ENCODE measurements around the gene HSD17B7.

HSD17B7 gene

DNA sequence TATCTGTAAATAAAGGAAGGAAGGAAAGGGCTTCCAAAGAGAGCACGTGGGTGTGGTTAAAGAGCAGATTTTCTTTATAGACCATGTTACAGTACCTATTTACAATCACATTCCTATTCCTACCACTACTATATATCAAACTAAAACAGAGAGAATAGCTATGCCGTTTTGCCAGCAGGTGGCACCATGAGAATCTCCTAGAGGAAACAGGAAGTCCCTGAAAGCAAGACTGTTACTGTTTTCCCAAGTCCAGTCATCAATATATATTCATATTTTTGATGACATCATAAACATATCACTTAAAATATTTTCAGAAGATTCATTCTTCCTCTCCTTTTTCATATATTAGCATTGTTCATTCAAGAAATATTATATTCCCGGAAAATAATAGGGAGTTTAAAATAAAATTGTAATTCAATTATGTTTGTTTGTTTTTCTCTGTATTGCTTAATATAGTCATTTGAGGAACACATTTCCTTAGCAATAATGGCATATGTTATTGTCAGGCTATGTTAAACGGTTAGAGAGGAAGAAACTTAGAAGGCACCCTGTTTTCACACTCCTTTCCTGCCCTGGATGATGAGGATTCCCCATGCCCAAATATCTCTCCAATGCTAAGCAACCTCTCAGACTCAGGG is 63.9 kb downstream of the HSD17B7 start:
- TF ChIP-seq, protein P1, sequence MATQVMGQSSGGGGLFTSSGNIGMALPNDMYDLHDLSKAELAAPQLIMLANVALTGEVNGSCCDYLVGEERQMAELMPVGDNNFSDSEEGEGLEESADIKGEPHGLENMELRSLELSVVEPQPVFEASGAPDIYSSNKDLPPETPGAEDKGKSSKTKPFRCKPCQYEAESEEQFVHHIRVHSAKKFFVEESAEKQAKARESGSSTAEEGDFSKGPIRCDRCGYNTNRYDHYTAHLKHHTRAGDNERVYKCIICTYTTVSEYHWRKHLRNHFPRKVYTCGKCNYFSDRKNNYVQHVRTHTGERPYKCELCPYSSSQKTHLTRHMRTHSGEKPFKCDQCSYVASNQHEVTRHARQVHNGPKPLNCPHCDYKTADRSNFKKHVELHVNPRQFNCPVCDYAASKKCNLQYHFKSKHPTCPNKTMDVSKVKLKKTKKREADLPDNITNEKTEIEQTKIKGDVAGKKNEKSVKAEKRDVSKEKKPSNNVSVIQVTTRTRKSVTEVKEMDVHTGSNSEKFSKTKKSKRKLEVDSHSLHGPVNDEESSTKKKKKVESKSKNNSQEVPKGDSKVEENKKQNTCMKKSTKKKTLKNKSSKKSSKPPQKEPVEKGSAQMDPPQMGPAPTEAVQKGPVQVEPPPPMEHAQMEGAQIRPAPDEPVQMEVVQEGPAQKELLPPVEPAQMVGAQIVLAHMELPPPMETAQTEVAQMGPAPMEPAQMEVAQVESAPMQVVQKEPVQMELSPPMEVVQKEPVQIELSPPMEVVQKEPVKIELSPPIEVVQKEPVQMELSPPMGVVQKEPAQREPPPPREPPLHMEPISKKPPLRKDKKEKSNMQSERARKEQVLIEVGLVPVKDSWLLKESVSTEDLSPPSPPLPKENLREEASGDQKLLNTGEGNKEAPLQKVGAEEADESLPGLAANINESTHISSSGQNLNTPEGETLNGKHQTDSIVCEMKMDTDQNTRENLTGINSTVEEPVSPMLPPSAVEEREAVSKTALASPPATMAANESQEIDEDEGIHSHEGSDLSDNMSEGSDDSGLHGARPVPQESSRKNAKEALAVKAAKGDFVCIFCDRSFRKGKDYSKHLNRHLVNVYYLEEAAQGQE (IDR thresholded peaks at IDR 0.05; ENCODE audit: low read depth): no peak
- TF ChIP-seq RAD21 (IDR thresholded peaks at IDR 0.05; ENCODE audit: low read depth) (peak; percentile 77), FOXM1 (IDR thresholded peaks at IDR 0.05; ENCODE audit: borderline replicate concordance, low read depth) (no peak)

DNA sequence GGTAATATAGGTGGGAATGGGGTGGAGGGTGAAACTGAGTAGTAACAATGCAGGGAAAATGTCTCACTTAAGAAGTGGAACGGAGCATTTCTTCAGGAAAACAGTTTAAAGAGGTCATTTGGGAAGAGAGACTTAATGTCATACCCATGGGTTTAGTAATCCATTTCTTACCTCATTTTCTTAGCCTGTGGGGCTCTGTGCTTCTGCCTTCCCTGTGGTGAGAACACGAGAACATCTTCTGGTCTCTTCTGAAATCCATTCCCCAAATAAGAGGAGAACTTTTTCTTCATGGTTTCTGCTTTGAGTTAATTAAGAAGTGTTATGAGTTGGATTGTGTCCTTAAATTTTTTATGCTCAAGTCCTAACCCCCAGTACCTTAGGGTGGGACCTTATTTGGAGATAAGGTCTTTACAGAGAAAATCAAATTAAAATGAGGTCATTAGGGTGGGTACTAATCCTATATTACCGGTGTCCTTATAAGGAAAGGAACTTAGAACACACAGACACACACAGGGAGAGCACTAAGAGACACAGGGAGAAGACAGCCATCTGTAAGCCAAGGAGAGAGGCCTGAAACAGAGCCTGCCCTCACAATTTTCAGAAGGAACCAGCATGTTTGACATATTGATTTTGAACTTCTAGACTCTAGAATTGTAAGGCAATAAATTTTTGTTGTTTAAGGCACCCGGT is 65.1 kb downstream of the HSD17B7 start:
- TF ChIP-seq ZBTB7A (IDR thresholded peaks at IDR 0.05; ENCODE audit: low read depth): no peak
- TF ChIP-seq, protein P1 (IDR thresholded peaks at IDR 0.05; ENCODE audit: low read depth): no peak
- TF ChIP-seq, protein P2, sequence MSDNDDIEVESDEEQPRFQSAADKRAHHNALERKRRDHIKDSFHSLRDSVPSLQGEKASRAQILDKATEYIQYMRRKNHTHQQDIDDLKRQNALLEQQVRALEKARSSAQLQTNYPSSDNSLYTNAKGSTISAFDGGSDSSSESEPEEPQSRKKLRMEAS (IDR thresholded peaks at IDR 0.05): no peak
- no peak for TF ChIP-seq CREB1 (IDR thresholded peaks at IDR 0.05; ENCODE audit: low read depth)
- TF ChIP-seq TCF12 (IDR thresholded peaks at IDR 0.05; ENCODE audit: low read depth): no peak
- TF ChIP-seq TEAD4 (IDR thresholded peaks at IDR 0.05): no peak
- TF ChIP-seq YY1 (IDR thresholded peaks at IDR 0.05; ENCODE audit: low read depth): no peak
- no peak for TF ChIP-seq RAD21 (IDR thresholded peaks at IDR 0.05; ENCODE audit: low read depth)
- TF ChIP-seq EP300 (IDR thresholded peaks at IDR 0.05; ENCODE audit: borderline replicate concordance): no peak
- no peak for TF ChIP-seq CEBPB (IDR thresholded peaks at IDR 0.05)
- TF ChIP-seq, protein P3, sequence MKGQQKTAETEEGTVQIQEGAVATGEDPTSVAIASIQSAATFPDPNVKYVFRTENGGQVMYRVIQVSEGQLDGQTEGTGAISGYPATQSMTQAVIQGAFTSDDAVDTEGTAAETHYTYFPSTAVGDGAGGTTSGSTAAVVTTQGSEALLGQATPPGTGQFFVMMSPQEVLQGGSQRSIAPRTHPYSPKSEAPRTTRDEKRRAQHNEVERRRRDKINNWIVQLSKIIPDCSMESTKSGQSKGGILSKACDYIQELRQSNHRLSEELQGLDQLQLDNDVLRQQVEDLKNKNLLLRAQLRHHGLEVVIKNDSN (IDR thresholded peaks at IDR 0.05): no peak
- TF ChIP-seq NFIC (IDR thresholded peaks at IDR 0.05): no peak
- no peak for TF ChIP-seq TAF1 (IDR thresholded peaks at IDR 0.05; ENCODE audit: low read depth)

DNA sequence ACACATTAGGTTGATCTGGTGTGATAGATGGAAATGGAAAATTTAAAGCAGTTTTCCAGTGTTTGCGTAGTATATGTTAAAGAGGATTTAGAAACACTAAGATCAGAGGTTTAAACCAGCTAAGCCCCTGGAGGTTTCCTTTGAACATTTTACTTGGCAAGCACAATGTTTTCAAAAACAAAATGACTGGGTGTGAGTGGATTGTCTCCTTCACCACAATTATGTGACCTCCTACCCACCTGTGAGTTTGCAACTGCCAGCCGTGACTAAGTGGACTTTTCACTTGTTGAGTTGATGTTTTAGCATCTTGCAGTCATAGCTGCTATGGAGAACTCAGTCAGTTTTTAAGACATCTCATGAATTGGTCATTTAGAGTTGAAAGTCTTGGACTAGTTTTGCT is 65.8 kb downstream of the HSD17B7 start:
- TF ChIP-seq FOXM1 (IDR thresholded peaks at IDR 0.05; ENCODE audit: borderline replicate concordance, low read depth) (no peak), NFIC (IDR thresholded peaks at IDR 0.05) (peak; percentile 29; the same call in 1 of the 2 replicates), CEBPB (IDR thresholded peaks at IDR 0.05) (no peak), CREB1 (IDR thresholded peaks at IDR 0.05; ENCODE audit: low read depth) (no peak), TEAD4 (IDR thresholded peaks at IDR 0.05) (no peak), TAF1 (IDR thresholded peaks at IDR 0.05; ENCODE audit: low read depth) (no peak)
- TF ChIP-seq, protein P2 (IDR thresholded peaks at IDR 0.05): no peak

DNA sequence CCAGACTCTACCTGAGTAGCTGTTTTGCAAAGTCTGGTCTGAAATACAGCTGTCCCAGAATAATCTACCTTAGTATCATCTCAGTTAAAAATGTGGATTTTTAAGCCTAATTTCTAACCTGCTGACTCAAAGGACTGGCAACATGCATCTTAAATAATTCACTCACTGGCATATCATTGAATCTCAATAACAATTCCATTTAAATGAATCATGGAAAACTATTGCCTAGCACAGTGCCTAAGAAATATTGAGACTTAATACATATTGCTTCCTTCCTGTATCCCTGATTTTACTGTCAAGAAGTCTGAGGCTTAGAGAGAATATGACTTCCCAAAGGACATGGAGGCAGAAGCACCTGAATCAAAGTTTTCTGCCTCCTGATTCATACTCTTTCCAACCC is 67.3 kb downstream of the HSD17B7 start:
- TF ChIP-seq TCF12 (IDR thresholded peaks at IDR 0.05; ENCODE audit: low read depth) (no peak), NFIC (IDR thresholded peaks at IDR 0.05) (no peak), TEAD4 (IDR thresholded peaks at IDR 0.05) (no peak), EP300 (IDR thresholded peaks at IDR 0.05; ENCODE audit: borderline replicate concordance) (no peak), TAF1 (IDR thresholded peaks at IDR 0.05; ENCODE audit: low read depth) (no peak), ZBTB7A (IDR thresholded peaks at IDR 0.05; ENCODE audit: low read depth) (no peak), CEBPB (IDR thresholded peaks at IDR 0.05) (no peak), RAD21 (IDR thresholded peaks at IDR 0.05; ENCODE audit: low read depth) (no peak), YY1 (IDR thresholded peaks at IDR 0.05; ENCODE audit: low read depth) (no peak), FOXM1 (IDR thresholded peaks at IDR 0.05; ENCODE audit: borderline replicate concordance, low read depth) (no peak), CREB1 (IDR thresholded peaks at IDR 0.05; ENCODE audit: low read depth) (no peak), EGR1 (IDR thresholded peaks at IDR 0.05) (no peak)
- TF ChIP-seq, protein P3 (IDR thresholded peaks at IDR 0.05): no peak
- TF ChIP-seq, protein P1 (IDR thresholded peaks at IDR 0.05; ENCODE audit: low read depth): no peak
- TF ChIP-seq, protein P2 (IDR thresholded peaks at IDR 0.05): no peak

All from Ishikawa (cell line).